GM12892 (cell line): ENCODE measurements around the gene PDZRN4.

Experiments
- POLR2A ChIP-seq: IDR thresholded peaks from 2 replicates; pipeline ENCODE4 v1.6.1; 2011; ENCODE audit warnings: low read depth, low read length, control low read depth
- POLR2AphosphoS5 ChIP-seq: IDR thresholded peaks from 2 replicates; pipeline ENCODE4 v1.6.1; 2011; ENCODE audit warnings: low read depth, low read length, control low read depth
- TAF1 ChIP-seq: IDR thresholded peaks from 2 replicates; pipeline ENCODE4 v1.6.1; 2011; ENCODE audit warnings: low read depth, mild to moderate bottlenecking, control low read depth, low read length, borderline replicate concordance

DNA sequence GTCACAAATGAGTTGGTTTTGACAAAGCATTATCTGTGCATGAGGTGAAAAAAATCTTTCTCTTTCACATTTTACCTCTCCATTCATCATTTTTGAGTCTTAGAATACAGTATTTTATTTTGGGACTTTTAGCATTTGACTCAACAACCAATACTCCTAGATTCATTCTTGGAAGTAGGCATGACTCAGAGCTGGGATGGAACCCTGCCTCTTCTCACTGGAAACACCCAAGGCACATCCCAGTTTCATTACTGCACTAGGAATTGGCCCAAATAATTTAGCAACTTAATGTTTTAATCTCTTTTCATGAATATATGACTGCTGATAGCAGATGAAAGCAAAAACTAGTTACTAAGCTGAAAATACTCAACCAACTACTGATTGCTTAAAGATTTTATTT, 3.3 kb upstream of the PDZRN4 start:
- no peak for TF ChIP-seq POLR2AphosphoS5
- TF ChIP-seq POLR2A: no peak
- no peak for TF ChIP-seq TAF1
